HepG2 (cell line): ENCODE results near the gene ANKS4B. TPM values are rescaled to one million over a fixed set of nuclear protein-coding genes. Genes with fewer than 3 reads are reported as not detected.

ENCODE experiments used
- DMAP1 ChIP-seq: IDR thresholded peaks from 2 replicates; pipeline ENCODE4 v1.6.1; 2016
- E2F5 ChIP-seq: sonication (generic); formaldehyde crosslinking; conservative IDR thresholded peaks from 2 replicates; pipeline ENCODE4 v1.4.0; 2020; ENCODE audit warnings: missing genetic modification reagents
- EP300 ChIP-seq, 3 experiments: sonication (generic) in 1 of 3; formaldehyde crosslinking in 1 of 3; IDR thresholded peaks; 2 replicates each; pipeline versions ENCODE4 v1.5.1 to v1.6.1; 2011 to 2020; ENCODE audit warnings: low read depth in 2 of 3, low read length in 2 of 3, borderline replicate concordance in 1 of 3, improper control_type of control experiment in 1 of 3, mild to moderate bottlenecking in 1 of 3, missing genetic modification reagents in 1 of 3, moderate library complexity in 1 of 3
- FOXP1 ChIP-seq, 2 experiments: fragments of 450-650 bp in 1 of 2; IDR thresholded peaks; 2 replicates each; pipeline ENCODE4 v1.6.1; 2017 to 2018; ENCODE audit warnings: antibody characterized with exemption in 1 of 2
- FOXP4 ChIP-seq: sonication (generic); formaldehyde crosslinking; IDR thresholded peaks from 2 replicates; pipeline ENCODE4 v1.4.0; 2020; ENCODE audit warnings: missing genetic modification reagents
- KDM2A ChIP-seq: sonication (generic); formaldehyde crosslinking; IDR thresholded peaks from 2 replicates; pipeline ENCODE4 v1.4.0; 2020; ENCODE audit warnings: low read depth, missing genetic modification reagents, borderline replicate concordance
- NAIF1 ChIP-seq: sonication (generic); formaldehyde crosslinking; IDR thresholded peaks from 2 replicates; pipeline ENCODE4 v1.5.0; 2020; ENCODE audit warnings: mild to moderate bottlenecking, missing genetic modification reagents, borderline replicate concordance
- SATB2 ChIP-seq: sonication (generic); formaldehyde crosslinking; IDR thresholded peaks from 2 replicates; pipeline ENCODE4 v1.5.0; 2020; ENCODE audit warnings: missing genetic modification reagents
- THAP9 ChIP-seq: sonication (generic); formaldehyde crosslinking; IDR thresholded peaks from 2 replicates; pipeline ENCODE4; 2020; ENCODE audit warnings: missing genetic modification reagents, mild to moderate bottlenecking, borderline replicate concordance
- TMF1 ChIP-seq: sonication (generic); formaldehyde crosslinking; IDR thresholded peaks from 2 replicates; pipeline ENCODE4 v1.8.1; 2022; ENCODE audit warnings: low read depth, missing genetic modification reagents
- XRCC5 ChIP-seq: fragments of 200-400 bp; formaldehyde crosslinking; optimal IDR thresholded peaks from 2 replicates; pipeline ENCODE3; 2017; ENCODE audit warnings: mild to moderate bottlenecking, low read length
- ZNF12 ChIP-seq: sonication (generic); formaldehyde crosslinking; IDR thresholded peaks from 2 replicates; pipeline ENCODE4 v1.5.0; 2020; ENCODE audit warnings: missing genetic modification reagents
- ZNF317 ChIP-seq: sonication (generic); formaldehyde crosslinking; IDR thresholded peaks from 2 replicates; pipeline ENCODE4 v1.5.0; 2020; ENCODE audit warnings: mild to moderate bottlenecking, missing genetic modification reagents
- ZNF609 ChIP-seq: sonication (generic); formaldehyde crosslinking; IDR thresholded peaks from 2 replicates; pipeline ENCODE4 v1.4.0; 2020; ENCODE audit warnings: mild to moderate bottlenecking, missing genetic modification reagents, borderline replicate concordance
- ZSCAN29 ChIP-seq: sonication (generic); formaldehyde crosslinking; conservative IDR thresholded peaks from 2 replicates; pipeline ENCODE4 v1.4.0; 2020; ENCODE audit warnings: mild to moderate bottlenecking, missing genetic modification reagents
- polyA plus RNA-seq, 8 experiments: library from polyadenylated mRNA; depleted of rRNA in 3 of 8; stranded (reverse) in 7 of 8; unstranded in 1 of 8; fragments of >200 nt; fragmentation: Illumina TruSeq in 4 of 8; extraction: Trizol in 4 of 8; gene quantifications; 2 replicates each; pipeline versions ENCODE4 v1.2.1 to v1.2.3, GENCODE V29; 2011 to 2016; ENCODE audit warnings: low read depth in 4 of 8, missing spikeins in 1 of 8, mixed read lengths in 1 of 8; ENCODE audit not compliant: insufficient read depth in 1 of 8
- total RNA-seq, 5 experiments: library from RNA; depleted of rRNA; stranded (reverse); fragments of >200 nt; fragmentation: Illumina TruSeq; extraction: Trizol; gene quantifications; 2 replicates each; pipeline ENCODE4 v1.2.3, GENCODE V29; 2016; ENCODE audit warnings: low read depth in 1 of 5

The ANKS4B gene
- total and polyA plus RNA-seq, 2 of the 13 experiments (the other 11 are each of a cell fraction or from before 2014, with no cell fraction given): 6.5 to 30.0 TPM

GRCh38 chr16:21300309-21301167 is 67.0 kb downstream of the ANKS4B start (continued):
- TF ChIP-seq ZNF12 (CRISPR knock-in tag): no peak; the same call in 1 of the 2 replicates
- peak; percentile 75 for TF ChIP-seq FOXP4
- TF ChIP-seq TMF1: 0 out of 2 replicates have a peak, but pooled peaks have one; percentile 12
- peak; percentile 93 for TF ChIP-seq KDM2A (CRISPR knock-in tag)
- peak in 1 of 2 experiments; percentile 77; a peak in 2 of 4 replicates for TF ChIP-seq EP300 (IDR thresholded peaks at IDR 0.05; ENCODE audit: low read depth in 2 of 2, low read length in 2 of 2)
- TF ChIP-seq EP300 (CRISPR knock-in tag; IDR thresholded peaks at IDR 0.05; ENCODE audit: borderline replicate concordance): no peak; the same call in none of the 2 replicates
- TF ChIP-seq ZNF609: no peak
- 0 out of 2 replicates have a peak, but pooled peaks have one; percentile 12 for TF ChIP-seq SATB2 (CRISPR knock-in tag)
- TF ChIP-seq E2F5 (CRISPR knock-in tag): peak; percentile 81
- peak; percentile 97 for TF ChIP-seq XRCC5
- TF ChIP-seq ZNF317 (CRISPR knock-in tag): peak; percentile 87; the same call in 1 of the 2 replicates
- peak; percentile 18; the same call in 1 of the 2 replicates for TF ChIP-seq NAIF1
- peak; percentile 86 for TF ChIP-seq DMAP1 (CRISPR knock-in tag)
- no peak for TF ChIP-seq FOXP1 (IDR thresholded peaks at IDR 0.05)
- TF ChIP-seq FOXP1 (CRISPR knock-in tag; IDR thresholded peaks at IDR 0.05): peak; percentile 37
- peak; percentile 47; the same call in 1 of the 2 replicates for TF ChIP-seq ZSCAN29 (CRISPR knock-in tag)
- TF ChIP-seq THAP9 (CRISPR knock-in tag): peak; percentile 82; the same call in 1 of the 2 replicates
